GM21526 (cell line): ENCODE results near the gene UNC93A.
"Not testable (repeated sequence)": the region's sequence is repeated elsewhere in the genome, so short reads cannot be mapped to it uniquely, and the experiment has no call there.

Source experiments
- ATAC-seq: cut with Tn5 transposase; IDR thresholded peaks from one replicate; pipeline ENCODE4 v1.9.1; 2021; ENCODE audit warnings: moderate library complexity; ENCODE audit not compliant: unreplicated experiment, low FRiP score

UNC93A gene

GRCh38 chr6:167290786-167291622 lies at the start of gene UNC93A:
TSS of gene UNC93A (plus strand) at chr6:167291315. CDS start at chr6:167291490, 175 bp downstream.
- ATAC-seq: no peak

- not testable (repeated sequence) for ATAC-seq
Measured at GRCh38 chr6:167241321-167242134, 49.6 kb upstream of the UNC93A start.

GRCh38 chr6:167242135-167242506 lies 49.0 kb upstream of the UNC93A start:
- not testable (repeated sequence) for ATAC-seq

GRCh38 chr6:167242511-167243051 lies 48.5 kb upstream of the UNC93A start:
- not testable (repeated sequence) for ATAC-seq

- no peak for ATAC-seq
Measured at GRCh38 chr6:167244064-167244960, 46.8 kb upstream of the UNC93A start.

GRCh38 chr6:167244991-167245390 lies 46.1 kb upstream of the UNC93A start:
- no peak for ATAC-seq

GRCh38 chr6:167245591-167245990 lies 45.5 kb upstream of the UNC93A start:
- ATAC-seq: no peak

- ATAC-seq: no peak
Measured at GRCh38 chr6:167247814-167248595, 43.1 kb upstream of the UNC93A start.

GRCh38 chr6:167248878-167249455 lies 42.1 kb upstream of the UNC93A start:
- ATAC-seq: not testable (repeated sequence)

- ATAC-seq: no peak
Measured at GRCh38 chr6:167252271-167252670, 38.8 kb upstream of the UNC93A start.

- ATAC-seq: no peak
Measured at GRCh38 chr6:167255918-167256553, 35.1 kb upstream of the UNC93A start.

- ATAC-seq: no peak
Measured at GRCh38 chr6:167258646-167259045, 32.5 kb upstream of the UNC93A start.

GRCh38 chr6:167266057-167266829 lies 24.9 kb upstream of the UNC93A start:
- ATAC-seq: not testable (repeated sequence)

- no peak for ATAC-seq
Measured at GRCh38 chr6:167266830-167267555, 24.1 kb upstream of the UNC93A start.

GRCh38 chr6:167267556-167267898 lies 23.6 kb upstream of the UNC93A start:
- not testable (repeated sequence) for ATAC-seq

GRCh38 chr6:167267921-167268401 lies 23.2 kb upstream of the UNC93A start:
- ATAC-seq: no peak

- ATAC-seq: no peak
Measured at GRCh38 chr6:167268683-167269280, 22.3 kb upstream of the UNC93A start.
